ENCODE data around the gene ALX4. TPM values are rescaled to one million over a fixed set of nuclear protein-coding genes. Genes with fewer than 3 reads are reported as not detected.
A peak's percentile ranks its signal among the peaks of the same experiment; 100 is the strongest.

The ALX4 gene
- total RNA-seq, 6 experiments from 2014 or later: not detected

DNA sequence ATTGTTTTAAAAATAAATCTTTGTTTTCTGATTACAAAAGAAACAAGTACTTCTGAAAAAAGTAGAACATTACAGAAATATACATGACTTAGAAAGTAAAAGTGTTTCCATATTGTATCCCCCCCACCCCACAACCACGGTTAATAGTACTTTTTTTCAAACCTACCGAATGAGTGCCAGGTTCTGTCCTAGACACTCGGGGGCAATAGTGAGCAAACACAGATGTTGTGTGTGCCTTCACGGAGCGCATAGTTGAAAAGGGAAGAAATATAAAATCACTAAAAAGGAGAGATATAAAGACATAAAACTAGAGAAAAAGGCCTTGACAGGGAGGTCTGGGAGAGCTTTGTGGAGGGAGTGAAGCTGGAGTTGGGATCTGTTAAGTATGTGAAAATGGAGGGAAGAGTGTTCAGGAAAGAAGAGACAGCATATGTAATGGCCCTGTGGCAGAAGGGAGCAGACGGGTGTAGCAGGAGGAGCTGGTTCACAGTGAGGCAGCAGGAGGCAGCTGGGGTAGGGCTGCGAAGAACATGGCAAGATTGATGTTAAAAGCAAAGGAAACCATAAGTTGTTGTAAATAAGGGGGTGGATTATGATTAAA lies 42.1 kb upstream of the ALX4 start:
- Histone ChIP-seq H3K4me3 (no peak overlapping the region), H3K4me1 (no peaks in the 10 kb centered on the region), H3K9me3 (no peaks in the 10 kb centered on the region), H3K36me3 (no peaks in the 10 kb centered on the region), H3K27ac (no peak overlapping the region), H3K27me3 (no peaks in the 10 kb centered on the region)
- WGBS (ENCODE audit: insufficient coverage, low coverage, low lambda C conversion rate, missing lambda C conversion rate): 54% methylated on average over 7 of the region's 7 CpGs
- intact Hi-C loops (cut with DNase I): no loop called here
- no peak for ATAC-seq
- TF ChIP-seq POLR2A (IDR thresholded peaks at IDR 0.05) (no peak), CTCF (IDR thresholded peaks at IDR 0.05) (peak in 1 of 4 donors; percentile 10)
- no peak for DNase-seq

DNA sequence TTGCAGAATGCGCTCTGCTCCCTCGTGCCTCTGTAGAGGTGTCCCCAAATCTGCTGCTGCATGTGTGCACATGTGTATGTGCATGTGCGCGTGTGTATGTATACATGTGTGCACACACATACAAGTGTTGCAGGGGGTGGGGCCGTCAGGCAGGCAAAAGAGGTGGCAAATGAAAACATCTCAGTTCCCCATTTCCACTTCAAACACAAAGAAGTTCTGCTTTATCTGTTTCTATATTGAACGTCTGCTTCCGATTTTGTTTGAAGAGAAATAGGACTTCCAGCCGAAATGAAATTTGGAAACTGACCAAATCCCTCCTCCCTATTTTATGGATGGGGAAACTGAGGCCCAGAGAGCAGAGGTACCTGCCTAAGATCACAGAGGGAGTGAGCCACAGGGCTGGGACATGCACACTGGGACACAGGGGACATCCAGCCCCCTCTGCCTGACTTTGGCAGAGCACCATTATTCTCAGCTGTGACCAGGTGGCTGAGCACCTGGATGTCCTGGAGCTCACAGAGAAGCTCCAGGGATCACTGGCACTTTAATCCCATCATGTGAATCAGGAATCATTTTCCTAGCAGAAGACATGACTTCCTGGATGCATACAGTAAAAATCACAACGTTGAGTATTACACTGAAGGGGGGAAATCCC lies 41.2 kb upstream of the ALX4 start:
- TF ChIP-seq POLR2A (IDR thresholded peaks at IDR 0.05) (no peak), CTCF (IDR thresholded peaks at IDR 0.05) (no peak)
- no peak overlapping the region for H3K4me3 ChIP-seq
- 52% methylated on average over 5 of the region's 9 CpGs for WGBS (ENCODE audit: insufficient coverage, low coverage, low lambda C conversion rate, missing lambda C conversion rate)
- ATAC-seq (no peak), DNase-seq (no peak)
- no peaks in the 10 kb centered on the region for H3K27me3 ChIP-seq
- intact Hi-C loops (cut with DNase I): no loop called here
- H3K9me3 ChIP-seq: no peaks in the 10 kb centered on the region
- no peaks in the 10 kb centered on the region for H3K4me1 ChIP-seq
- H3K36me3 ChIP-seq: no peaks in the 10 kb centered on the region
- H3K27ac ChIP-seq: no peak overlapping the region

DNA sequence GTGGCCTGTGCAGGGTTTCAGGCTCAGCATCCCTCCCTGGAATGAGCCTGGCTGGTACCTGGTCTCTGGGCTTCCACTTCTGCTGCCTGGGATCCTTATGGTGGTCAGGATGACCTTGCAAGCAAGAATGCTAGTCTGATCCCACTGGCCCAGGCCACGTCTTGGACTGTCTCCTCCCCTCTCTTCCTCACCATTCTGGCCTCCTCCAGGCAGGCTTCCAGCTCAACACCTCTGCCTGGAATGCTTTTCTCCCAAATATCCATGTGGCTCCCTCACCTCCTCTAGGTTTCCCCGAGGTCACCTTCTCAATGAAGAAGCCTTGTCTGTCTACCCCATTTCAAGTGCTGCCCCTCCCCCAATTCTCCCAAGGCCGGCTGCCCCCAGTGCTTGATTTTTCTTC lies 39.4 kb upstream of the ALX4 start:
- WGBS (ENCODE audit: insufficient coverage, low coverage, low lambda C conversion rate, missing lambda C conversion rate): 40% methylated on average over 2 of the region's 3 CpGs
- intact Hi-C loops (cut with DNase I): no loop called here
- no peak for ATAC-seq
- H3K27ac ChIP-seq: no peak overlapping the region
- DNase-seq: no peak
- H3K27me3 ChIP-seq: no peaks in the 10 kb centered on the region
- H3K9me3 ChIP-seq: no peaks in the 10 kb centered on the region
- TF ChIP-seq CTCF (IDR thresholded peaks at IDR 0.05): no peak
- no peaks in the 10 kb centered on the region for H3K36me3 ChIP-seq
- H3K4me3 ChIP-seq: no peak overlapping the region
- H3K4me1 ChIP-seq: no peaks in the 10 kb centered on the region

- intact Hi-C loops (cut with DNase I): no loop called here
- H3K9me3 ChIP-seq: no peaks in the 10 kb centered on the region
- H3K36me3 ChIP-seq: no peaks in the 10 kb centered on the region
- ATAC-seq: no peak
- no peak overlapping the region for H3K4me3 ChIP-seq
- no peaks in the 10 kb centered on the region for H3K27me3 ChIP-seq
- H3K27ac ChIP-seq: no peak overlapping the region
- 71% methylated on average over 7 of the region's 10 CpGs for WGBS (ENCODE audit: insufficient coverage, low coverage, low lambda C conversion rate, missing lambda C conversion rate)
- TF ChIP-seq POLR2A (IDR thresholded peaks at IDR 0.05) (no peak), CTCF (IDR thresholded peaks at IDR 0.05) (no peak)
- H3K4me1 ChIP-seq: no peaks in the 10 kb centered on the region
- DNase-seq: no peak
Measured at GRCh38 chr11:44348721-44349120, 38.8 kb upstream of the ALX4 start.
